ENCODE data around the gene AOC1. TPM values are rescaled to one million over a fixed set of nuclear protein-coding genes. Genes with fewer than 3 reads are reported as not detected.

Gene AOC1
- total RNA-seq, 4 donors from 2014 or later = 0.23 to 0.45 (median 0.33) TPM; not detected in 1

DNA sequence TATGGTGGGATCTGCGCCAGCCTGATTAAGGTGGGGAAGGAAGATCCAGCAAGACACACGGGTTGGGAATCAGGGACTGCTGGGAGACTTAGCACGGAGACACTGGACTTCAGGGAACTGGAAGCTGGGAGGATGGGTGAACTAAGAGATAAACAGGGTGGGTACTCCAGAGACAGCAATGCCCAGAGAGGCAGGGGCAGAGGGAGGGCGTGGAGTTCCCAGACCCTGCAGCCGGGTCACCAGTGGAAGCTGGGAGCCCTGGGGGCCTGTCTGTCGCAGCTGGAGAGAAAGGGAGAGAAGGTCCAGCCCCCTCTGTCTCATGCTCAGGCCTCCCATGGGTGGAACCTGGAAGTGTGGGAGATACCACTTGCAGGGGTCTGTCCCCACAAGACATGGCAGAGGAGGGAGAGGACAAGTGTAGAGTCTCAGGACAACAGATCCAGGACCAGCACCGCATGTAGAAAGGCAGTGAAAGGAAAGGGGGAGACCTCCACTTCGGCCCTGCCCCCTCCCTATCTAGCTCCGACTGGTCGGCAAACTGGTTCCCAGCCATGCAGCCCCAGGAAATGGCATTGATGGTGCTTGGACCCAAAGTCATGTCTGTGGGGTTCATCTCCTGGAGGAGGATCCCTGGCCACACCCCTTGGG lies 44.4 kb downstream of the AOC1 start:
- H3K9me3 ChIP-seq = peaks cover 0 to 10% (median 0%) of the 10 kb centered on the region in 4 donors
- H3K36me3 ChIP-seq = no peaks in the 10 kb centered on the region
- WGBS = 72% methylated on average over 10 of the region's 10 CpGs
- no peak overlapping the region for H3K27ac ChIP-seq (replicated peaks in 1 of 4)
- peaks cover 0 to 26% (median 0%) of the 10 kb centered on the region in 4 donors for H3K27me3 ChIP-seq
- peak; percentile 89 for DNase-seq (ENCODE audit: extremely low spot score)
- intact Hi-C loops (cut with DNase I) = no loop called here
- TF ChIP-seq POLR2AphosphoS5 (IDR thresholded peaks at IDR 0.05) = no peak
- no peak for TF ChIP-seq CTCF (IDR thresholded peaks at IDR 0.05)
- TF ChIP-seq POLR2A (IDR thresholded peaks at IDR 0.05; ENCODE audit: low read depth) = no peak
- no peak for TF ChIP-seq EP300 (IDR thresholded peaks at IDR 0.05)
- H3K4me3 ChIP-seq = no peak overlapping the region
- H3K4me1 ChIP-seq = peaks cover 6 to 20% (median 19%) of the 10 kb centered on the region in 4 donors

- Histone ChIP-seq H3K27ac (replicated peaks in 1 of 4) (no peak overlapping the region), H3K4me1 (peaks cover 12 to 31% (median 29%) of the 10 kb centered on the region in 4 donors), H3K9me3 (peaks cover 0 to 10% (median 0%) of the 10 kb centered on the region in 4 donors), H3K27me3 (peaks cover 0 to 26% (median 0%) of the 10 kb centered on the region in 4 donors), H3K4me3 (no peak overlapping the region), H3K36me3 (no peaks in the 10 kb centered on the region)
- no peak for TF ChIP-seq CTCF (IDR thresholded peaks at IDR 0.05)
- DNase-seq (ENCODE audit: extremely low spot score) = peak; percentile 26
- intact Hi-C loops (cut with DNase I) = loop anchor here (2.0 kb wide), 1 partner anchor 91 kb away; no protein-coding TSS in a partner anchor
- 63% methylated on average over 16 of the region's 22 CpGs for WGBS
These were observed 45.5 kb downstream of the AOC1 start for GRCh38 chr7:150897502-150898474.

DNA sequence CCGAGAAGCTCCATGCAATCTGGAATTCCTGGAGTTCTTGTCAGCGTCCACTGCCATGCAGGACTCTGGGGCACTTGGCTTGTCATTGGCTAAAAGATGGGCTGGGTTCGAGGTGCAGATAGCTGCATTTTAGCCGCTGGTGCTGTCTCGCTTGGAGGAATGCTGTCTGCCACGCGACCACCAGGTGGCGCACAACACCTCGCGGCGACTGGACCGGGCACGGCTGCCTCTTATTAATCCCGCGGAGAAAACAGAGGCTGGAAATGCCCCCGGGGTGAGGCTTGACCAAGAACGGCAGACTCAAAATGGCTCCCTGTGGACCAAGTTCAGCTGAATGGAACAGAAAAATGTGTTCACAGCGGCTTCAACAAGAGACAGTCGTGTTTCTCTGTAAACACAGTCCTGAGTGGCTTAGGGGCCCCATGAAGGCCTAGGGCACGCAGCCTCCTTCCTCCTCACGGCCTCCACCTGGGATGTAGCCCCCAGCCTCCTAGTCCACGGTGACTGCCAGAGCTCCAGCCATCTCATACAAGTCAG lies 46.2 kb downstream of the AOC1 start:
- peak; percentile 95 for DNase-seq (ENCODE audit: extremely low spot score)
- WGBS = 24% methylated on average over 10 of the region's 22 CpGs

DNA sequence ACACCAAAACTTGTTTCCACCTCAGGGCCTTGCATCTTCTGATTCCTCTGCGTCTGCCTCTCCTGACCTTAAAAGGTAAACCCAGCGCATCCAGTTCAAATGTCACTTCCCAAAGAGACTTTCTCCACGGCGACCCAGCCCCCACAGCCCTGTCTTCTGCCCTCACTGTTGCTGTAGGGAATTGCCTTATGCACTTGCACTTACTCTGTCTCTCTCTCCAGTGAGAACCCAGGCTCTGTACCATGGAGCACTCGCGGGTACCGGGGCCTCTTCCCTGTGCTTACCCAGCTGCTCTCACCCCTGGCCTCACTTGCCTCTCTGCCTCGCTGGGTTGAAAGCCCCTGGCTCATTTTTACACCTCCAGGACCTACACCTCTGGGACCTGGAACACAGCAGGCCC lies 48.4 kb downstream of the AOC1 start:
- H3K36me3 ChIP-seq = no peaks in the 10 kb centered on the region
- DNase-seq (ENCODE audit: extremely low spot score) = peak; percentile 80
- H3K9me3 ChIP-seq = no peaks in the 10 kb centered on the region
- no peak overlapping the region for H3K27ac ChIP-seq (replicated peaks in 1 of 4)
- H3K4me1 ChIP-seq = peaks cover 23 to 50% (median 46%) of the 10 kb centered on the region in 4 donors
- 79% methylated on average over 8 of the region's 8 CpGs for WGBS
- H3K27me3 ChIP-seq = peaks cover 0 to 26% (median 0%) of the 10 kb centered on the region in 4 donors
- H3K4me3 ChIP-seq = no peak overlapping the region
- TF ChIP-seq EP300 (IDR thresholded peaks at IDR 0.05) (no peak), POLR2A (IDR thresholded peaks at IDR 0.05; ENCODE audit: low read depth) (no peak)
- intact Hi-C loops (cut with DNase I) = loop anchor here (5.0 kb wide), 1 partner anchor 57 kb away; no protein-coding TSS in a partner anchor

More for the DNA sequence above, 46.2 kb downstream of the AOC1 start:
- Histone ChIP-seq H3K4me1 (peaks cover 16 to 38% (median 35%) of the 10 kb centered on the region in 4 donors), H3K9me3 (peaks cover 0 to 7% (median 0%) of the 10 kb centered on the region in 4 donors), H3K4me3 (no peak overlapping the region), H3K27ac (replicated peaks in 1 of 4) (no peak overlapping the region), H3K27me3 (peaks cover 0 to 26% (median 0%) of the 10 kb centered on the region in 4 donors), H3K36me3 (no peaks in the 10 kb centered on the region)
- no peak for TF ChIP-seq POLR2A (IDR thresholded peaks at IDR 0.05; ENCODE audit: low read depth)
- TF ChIP-seq EP300 (IDR thresholded peaks at IDR 0.05) = no peak
- TF ChIP-seq POLR2AphosphoS5 (IDR thresholded peaks at IDR 0.05) = peak in 1 of 2 donors; percentile 21
- peak in 2 of 3 experiments; percentile 91 to 96 for TF ChIP-seq CTCF (IDR thresholded peaks at IDR 0.05)
- intact Hi-C loops (cut with DNase I) = loop anchor here (2.0 kb wide), 1 partner anchor 90 kb away; no protein-coding TSS in a partner anchor
